Measurements from ENCODE around the gene TRMT2A.

Gene TRMT2A

GRCh38 chr22:20091690-20092476, 25.1 kb downstream of the TRMT2A start:
- DNase-seq: no peak
- Histone ChIP-seq H4K20me1 (ENCODE audit: insufficient read depth, low read length) (no peaks in the 10 kb centered on the region), H3K4me2 (ENCODE audit: low read depth, low read length) (no peak overlapping the region), H3K27ac (ENCODE audit: low read length) (no peak overlapping the region), H3K9me3 (replicated peaks; ENCODE audit: insufficient read depth, low read length) (no peaks in the 10 kb centered on the region), H3F3A (ENCODE audit: insufficient read depth, low read length) (no peaks in the 10 kb centered on the region), H3K9me2 (replicated peaks; ENCODE audit: insufficient read depth, low read length) (no peaks in the 10 kb centered on the region), H3K27me3 (replicated peaks; ENCODE audit: insufficient read depth, low read length) (no peaks in the 10 kb centered on the region), H3K36me3 (replicated peaks; ENCODE audit: insufficient read depth, low read length) (peaks cover 23% of the 10 kb centered on the region), H3K4me3 (ENCODE audit: low read length) (no peak overlapping the region), H3K4me1 (ENCODE audit: low read length) (no peaks in the 10 kb centered on the region), H2AFZ (ENCODE audit: low read length) (no peak overlapping the region), H3K9ac (ENCODE audit: low read length) (no peak overlapping the region), H3K79me2 (ENCODE audit: low read length) (peaks cover 38% of the 10 kb centered on the region)
- TF ChIP-seq, protein P1, sequence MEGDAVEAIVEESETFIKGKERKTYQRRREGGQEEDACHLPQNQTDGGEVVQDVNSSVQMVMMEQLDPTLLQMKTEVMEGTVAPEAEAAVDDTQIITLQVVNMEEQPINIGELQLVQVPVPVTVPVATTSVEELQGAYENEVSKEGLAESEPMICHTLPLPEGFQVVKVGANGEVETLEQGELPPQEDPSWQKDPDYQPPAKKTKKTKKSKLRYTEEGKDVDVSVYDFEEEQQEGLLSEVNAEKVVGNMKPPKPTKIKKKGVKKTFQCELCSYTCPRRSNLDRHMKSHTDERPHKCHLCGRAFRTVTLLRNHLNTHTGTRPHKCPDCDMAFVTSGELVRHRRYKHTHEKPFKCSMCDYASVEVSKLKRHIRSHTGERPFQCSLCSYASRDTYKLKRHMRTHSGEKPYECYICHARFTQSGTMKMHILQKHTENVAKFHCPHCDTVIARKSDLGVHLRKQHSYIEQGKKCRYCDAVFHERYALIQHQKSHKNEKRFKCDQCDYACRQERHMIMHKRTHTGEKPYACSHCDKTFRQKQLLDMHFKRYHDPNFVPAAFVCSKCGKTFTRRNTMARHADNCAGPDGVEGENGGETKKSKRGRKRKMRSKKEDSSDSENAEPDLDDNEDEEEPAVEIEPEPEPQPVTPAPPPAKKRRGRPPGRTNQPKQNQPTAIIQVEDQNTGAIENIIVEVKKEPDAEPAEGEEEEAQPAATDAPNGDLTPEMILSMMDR (IDR thresholded peaks at IDR 0.05; ENCODE audit: low read length): no peak
- no peak for TF ChIP-seq EZH2phosphoT487 (IDR thresholded peaks at IDR 0.05; ENCODE audit: low read length)
- no peak for TF ChIP-seq EZH2 (optimal IDR thresholded peaks at IDR 0.05; ENCODE audit: low read depth, low read length)

- no peaks in the 10 kb centered on the region for H3K9me3 ChIP-seq (replicated peaks; ENCODE audit: insufficient read depth, low read length)
- H3K9me2 ChIP-seq (replicated peaks; ENCODE audit: insufficient read depth, low read length): no peaks in the 10 kb centered on the region
- no peak overlapping the region for H3K9ac ChIP-seq (ENCODE audit: low read length)
- no peaks in the 10 kb centered on the region for H3K4me1 ChIP-seq (ENCODE audit: low read length)
- no peak overlapping the region for H3K4me3 ChIP-seq (ENCODE audit: low read length)
- no peaks in the 10 kb centered on the region for H3K27me3 ChIP-seq (replicated peaks; ENCODE audit: insufficient read depth, low read length)
- H3F3A ChIP-seq (ENCODE audit: insufficient read depth, low read length): no peaks in the 10 kb centered on the region
- no peak for DNase-seq
- no peak for TF ChIP-seq EZH2 (optimal IDR thresholded peaks at IDR 0.05; ENCODE audit: low read depth, low read length)
- no peak for TF ChIP-seq EZH2phosphoT487 (IDR thresholded peaks at IDR 0.05; ENCODE audit: low read length)
- TF ChIP-seq, protein P1 (IDR thresholded peaks at IDR 0.05; ENCODE audit: low read length): no peak
- no peak overlapping the region for H3K27ac ChIP-seq (ENCODE audit: low read length)
- H2AFZ ChIP-seq (ENCODE audit: low read length): no peak overlapping the region
- H3K4me2 ChIP-seq (ENCODE audit: low read depth, low read length): no peak overlapping the region
- peaks cover 38% of the 10 kb centered on the region for H3K79me2 ChIP-seq (ENCODE audit: low read length)
- peaks cover 26% of the 10 kb centered on the region for H3K36me3 ChIP-seq (replicated peaks; ENCODE audit: insufficient read depth, low read length)
- peaks cover under 1% of the 10 kb centered on the region; the same call in 1 of the 2 replicates for H4K20me1 ChIP-seq (ENCODE audit: insufficient read depth, low read length)
Measured at GRCh38 chr22:20090730-20091240, 26.2 kb downstream of the TRMT2A start.

- no peaks in the 10 kb centered on the region for H3F3A ChIP-seq (ENCODE audit: insufficient read depth, low read length)
- peaks cover 25% of the 10 kb centered on the region for H3K36me3 ChIP-seq (replicated peaks; ENCODE audit: insufficient read depth, low read length)
Measured at GRCh38 chr22:20089977-20090729, 26.9 kb downstream of the TRMT2A start.

More at GRCh38 chr22:20089977-20090729, 26.9 kb downstream of the TRMT2A start:
- Histone ChIP-seq H3K9me3 (replicated peaks; ENCODE audit: insufficient read depth, low read length) (no peaks in the 10 kb centered on the region), H3K4me2 (ENCODE audit: low read depth, low read length) (no peak overlapping the region), H4K20me1 (ENCODE audit: insufficient read depth, low read length) (peaks cover 5% of the 10 kb centered on the region), H3K27me3 (replicated peaks; ENCODE audit: insufficient read depth, low read length) (no peaks in the 10 kb centered on the region), H3K4me1 (ENCODE audit: low read length) (no peaks in the 10 kb centered on the region), H3K79me2 (ENCODE audit: low read length) (peaks cover 42% of the 10 kb centered on the region), H2AFZ (ENCODE audit: low read length) (no peak overlapping the region), H3K27ac (ENCODE audit: low read length) (no peak overlapping the region), H3K9me2 (replicated peaks; ENCODE audit: insufficient read depth, low read length) (no peaks in the 10 kb centered on the region), H3K4me3 (ENCODE audit: low read length) (no peak overlapping the region), H3K9ac (ENCODE audit: low read length) (no peak overlapping the region)
- TF ChIP-seq EZH2phosphoT487 (IDR thresholded peaks at IDR 0.05; ENCODE audit: low read length) (no peak), EZH2 (optimal IDR thresholded peaks at IDR 0.05; ENCODE audit: low read depth, low read length) (no peak)
- TF ChIP-seq, protein P1 (IDR thresholded peaks at IDR 0.05; ENCODE audit: low read length): no peak
- no peak for DNase-seq
